ENCODE data around the gene DYRK2.
"Not testable (repeated sequence)": the region's sequence is repeated elsewhere in the genome, so short reads cannot be mapped to it uniquely, and the experiment has no call there.

The DYRK2 gene

DNA sequence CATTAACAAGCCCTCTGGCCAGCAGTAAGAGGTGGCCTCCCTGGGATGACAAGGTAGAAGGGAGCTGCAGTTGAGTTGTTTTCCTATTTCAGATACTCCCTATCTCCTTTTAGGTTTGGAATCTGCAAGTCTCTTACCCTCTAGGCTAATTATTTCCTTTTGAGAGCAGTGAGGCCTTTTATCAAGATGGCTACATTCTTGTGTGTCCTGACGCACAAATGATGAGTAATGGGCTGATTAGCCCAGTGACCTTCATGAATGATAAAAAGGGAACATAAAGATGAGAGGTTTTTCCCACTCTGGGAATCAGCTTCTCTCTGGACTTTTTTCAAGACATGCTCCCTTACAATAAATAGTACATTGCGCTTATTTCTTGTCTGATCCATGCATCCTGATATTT lies 22.9 kb downstream of the DYRK2 start:
- peak; percentile 32 for DNase-seq (ENCODE audit: low spot score)

DNA sequence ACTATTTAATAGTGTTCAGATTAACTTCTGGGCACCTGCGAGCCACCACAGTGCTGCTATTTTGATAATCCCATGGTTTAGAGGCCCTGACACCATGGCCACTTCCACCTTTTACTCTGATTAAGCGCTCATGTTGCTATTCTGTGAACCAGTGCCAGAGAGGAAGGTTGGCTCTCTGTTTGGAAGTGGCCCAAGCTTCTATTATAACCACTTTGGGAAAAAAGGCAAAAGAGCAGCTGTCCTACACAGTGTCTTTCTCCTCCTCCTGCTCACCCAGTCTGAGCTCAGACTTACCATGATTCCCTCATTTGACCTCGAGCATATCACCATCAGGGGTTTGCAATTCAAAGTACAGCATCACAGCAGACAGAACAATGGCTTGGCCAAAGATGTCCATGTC lies 23.3 kb downstream of the DYRK2 start:
- DNase-seq (ENCODE audit: low spot score) = no peak

DNA sequence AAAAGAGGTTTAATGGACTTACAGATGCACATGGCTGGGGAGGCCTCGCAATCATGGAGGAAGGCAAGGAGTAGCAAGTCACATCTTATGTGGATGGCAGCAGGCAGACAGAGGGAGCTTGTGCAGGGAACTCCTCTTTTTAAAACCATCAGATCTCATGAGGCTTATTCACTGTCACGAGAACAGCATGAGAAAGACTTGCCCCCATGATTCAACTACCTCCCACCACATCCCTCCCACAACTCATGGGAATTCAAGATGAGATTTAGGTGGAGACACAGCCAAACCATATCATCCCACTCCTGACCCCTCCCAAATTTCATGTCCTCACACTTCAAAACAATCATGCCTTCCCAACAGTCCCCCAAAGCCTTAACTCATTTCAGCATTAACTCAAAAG lies 24.0 kb downstream of the DYRK2 start:
- DNase-seq (ENCODE audit: low spot score) = not testable (repeated sequence)

DNA sequence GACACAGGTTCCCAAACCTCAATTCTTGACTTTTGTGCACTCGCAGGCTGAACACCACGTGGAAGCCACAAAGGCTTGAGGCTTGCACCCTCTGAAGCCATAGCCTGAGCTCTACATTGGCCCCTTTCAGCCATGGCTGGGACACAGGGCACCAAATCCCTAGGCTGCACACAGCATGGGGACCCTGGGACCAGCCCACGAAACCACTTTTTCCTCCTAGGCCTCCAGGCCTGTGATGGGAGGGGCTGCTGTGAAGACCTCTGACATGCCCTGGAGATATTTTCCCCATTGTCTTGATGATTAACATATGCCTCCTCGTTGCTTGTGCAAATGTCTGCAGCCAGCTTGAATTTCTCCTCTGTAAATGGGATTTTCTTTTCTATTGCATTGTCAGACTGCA lies 25.0 kb downstream of the DYRK2 start:
- not testable (repeated sequence) for DNase-seq (ENCODE audit: low spot score)

DNA sequence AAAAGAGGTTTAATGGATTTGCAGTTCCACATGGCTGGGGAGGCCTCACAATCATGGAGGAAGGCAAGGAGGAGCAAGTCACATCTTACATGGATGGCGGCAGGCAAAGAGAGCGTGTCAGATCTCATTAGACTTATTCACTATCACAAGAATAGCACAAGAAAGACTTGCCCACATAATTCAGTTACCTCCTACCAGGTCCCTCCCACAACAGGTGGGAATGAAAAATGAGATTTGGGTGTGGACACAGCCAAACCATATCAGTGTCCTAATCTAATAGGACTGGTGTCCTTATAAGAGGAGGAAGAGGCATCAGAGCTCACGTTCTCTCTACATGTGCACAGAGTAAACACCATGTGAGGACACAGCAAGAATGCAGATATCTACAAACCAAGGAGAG lies 25.9 kb downstream of the DYRK2 start:
- no peak for DNase-seq (ENCODE audit: low spot score)

DNA sequence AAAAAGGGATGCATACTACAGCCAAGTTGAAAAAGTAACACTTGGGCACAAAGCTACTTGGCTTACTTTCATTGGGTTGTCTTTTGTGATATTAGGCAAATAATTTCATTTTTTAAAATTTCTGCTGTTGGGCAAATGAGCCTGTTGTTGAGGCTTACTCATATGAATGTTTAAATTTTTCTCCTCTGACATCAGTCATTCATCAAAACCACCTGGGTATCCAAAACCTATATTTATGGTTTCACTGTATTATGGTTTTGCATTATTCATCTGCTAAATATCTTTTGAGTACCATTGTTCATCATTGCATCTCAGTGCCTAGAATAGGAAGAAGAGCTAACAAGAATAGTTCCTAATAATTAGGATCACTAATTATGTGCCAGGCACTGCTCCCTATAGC lies 28.1 kb downstream of the DYRK2 start:
- no peak for DNase-seq (ENCODE audit: low spot score)

DNA sequence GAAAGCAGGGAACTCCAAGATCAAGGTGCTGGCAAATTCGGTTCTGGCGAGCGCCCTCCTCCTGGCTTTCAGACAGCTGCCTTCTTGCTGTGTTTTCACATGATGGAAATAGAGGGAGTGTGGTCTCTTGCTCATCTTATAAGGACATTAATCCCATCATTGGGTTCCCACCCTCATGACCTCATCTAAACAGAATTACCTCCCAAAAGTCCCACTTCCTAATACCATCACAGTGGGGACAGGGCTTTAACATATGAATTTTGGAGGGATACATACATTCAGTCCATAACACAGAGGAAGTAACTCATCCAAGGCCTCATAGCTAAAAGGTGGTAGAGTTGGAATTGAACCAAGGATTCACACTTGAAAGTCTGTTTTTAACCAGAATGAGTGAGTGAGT lies 28.6 kb downstream of the DYRK2 start:
- DNase-seq (ENCODE audit: low spot score) = no peak

DNA sequence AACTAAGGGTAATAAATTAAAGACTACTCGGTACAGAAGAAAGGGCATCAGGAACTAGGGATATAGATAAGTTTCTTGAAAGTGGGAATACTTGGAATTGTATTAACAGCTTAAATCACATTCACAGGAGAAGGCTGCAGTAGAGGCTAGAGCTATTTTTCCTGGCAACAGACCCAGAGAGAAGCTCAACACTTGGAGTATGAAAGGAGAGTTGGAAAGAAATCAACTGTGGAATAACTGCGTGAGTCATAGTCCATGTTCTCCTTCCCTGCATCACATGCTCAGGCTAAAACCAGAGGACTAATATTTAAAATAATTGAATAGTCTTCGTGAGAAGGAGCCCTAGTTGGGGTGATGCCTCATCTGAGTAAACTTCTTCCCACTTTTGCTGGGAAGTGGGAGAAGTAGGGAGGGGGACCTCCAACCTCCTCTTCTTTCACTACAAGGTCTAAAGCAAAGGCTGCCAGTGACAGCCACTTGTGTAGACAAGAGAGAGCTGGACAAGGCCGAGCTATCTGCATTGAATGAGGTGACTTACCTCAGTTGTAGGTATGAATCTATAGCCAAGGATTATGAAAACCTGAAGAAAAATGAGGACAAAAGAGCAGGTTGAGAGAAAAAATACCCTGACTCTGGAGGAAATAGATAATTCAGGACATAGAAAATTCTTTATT lies 32.7 kb downstream of the DYRK2 start:
- peak; percentile 89 for DNase-seq (ENCODE audit: low spot score)

DNA sequence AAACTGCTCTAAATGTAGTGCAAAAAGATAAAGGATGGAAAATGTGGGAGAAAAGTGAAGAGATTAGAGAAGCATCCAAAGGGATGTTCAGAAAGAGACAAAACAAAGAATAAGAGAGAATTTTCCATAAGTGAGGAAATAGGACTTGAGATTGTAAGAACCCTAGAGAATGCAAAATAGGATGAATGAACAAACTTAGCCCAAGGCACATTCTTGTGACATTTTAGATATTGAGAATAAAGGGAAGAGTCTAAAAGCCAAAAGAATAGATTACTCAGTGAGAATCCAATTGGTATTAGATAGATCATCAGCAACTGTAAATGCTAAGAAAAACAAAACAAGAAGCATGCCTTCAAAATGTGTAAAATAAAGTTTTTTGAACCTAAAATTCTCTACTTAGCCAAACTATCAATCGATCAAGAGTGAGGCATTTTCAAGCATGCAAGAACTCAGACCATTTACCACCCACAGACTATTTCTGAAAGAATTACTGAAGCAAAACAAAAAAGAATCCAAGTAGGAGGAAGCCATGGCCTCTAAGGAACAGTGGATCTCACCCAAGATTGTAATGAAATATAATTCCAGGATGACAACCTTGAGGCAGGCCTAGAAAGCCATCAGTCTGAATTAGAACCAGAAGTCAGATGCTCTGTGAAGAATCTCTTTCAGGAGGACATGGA lies 33.5 kb downstream of the DYRK2 start:
- peak; percentile 21 for DNase-seq (ENCODE audit: low spot score)

DNA sequence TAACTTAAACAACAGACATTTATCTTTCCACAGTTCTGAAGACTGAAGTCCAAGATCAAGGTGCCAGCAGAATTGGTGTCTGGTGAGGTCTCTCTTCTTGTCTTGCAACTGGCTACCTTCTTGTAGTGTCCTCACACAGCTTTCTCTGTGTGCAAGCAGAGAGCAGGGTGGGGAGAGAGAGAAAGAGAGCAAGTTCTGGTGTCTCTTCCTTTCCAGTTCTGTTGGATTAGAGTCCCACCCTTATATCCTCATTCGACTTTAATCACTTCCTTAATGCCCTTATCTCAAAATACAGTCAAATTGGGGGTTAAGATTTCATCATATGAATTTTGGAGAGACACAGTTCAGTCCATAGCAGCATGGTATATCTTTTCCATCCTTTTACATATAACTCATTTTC lies 40.8 kb downstream of the DYRK2 start:
- DNase-seq (ENCODE audit: low spot score) = no peak

DNA sequence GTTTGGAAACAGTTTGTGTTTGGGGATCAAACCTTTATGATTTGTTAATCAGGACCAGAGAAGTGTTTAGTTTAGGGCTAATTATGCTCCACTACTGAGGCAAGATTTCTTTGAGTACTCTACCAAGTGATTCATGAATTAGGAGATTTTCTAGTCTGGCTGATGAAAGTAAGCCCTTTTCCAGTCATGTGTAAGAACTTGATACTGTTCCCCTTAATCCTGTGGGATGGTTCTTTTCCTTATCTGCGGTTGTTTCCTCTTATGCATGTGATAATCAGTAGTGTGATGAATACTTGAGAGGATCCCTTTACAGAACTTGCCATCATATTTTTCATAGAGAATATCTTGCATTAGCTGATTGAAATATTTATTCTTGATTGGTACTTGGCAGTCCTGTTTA lies 42.1 kb downstream of the DYRK2 start:
- no peak for DNase-seq (ENCODE audit: low spot score)

DNA sequence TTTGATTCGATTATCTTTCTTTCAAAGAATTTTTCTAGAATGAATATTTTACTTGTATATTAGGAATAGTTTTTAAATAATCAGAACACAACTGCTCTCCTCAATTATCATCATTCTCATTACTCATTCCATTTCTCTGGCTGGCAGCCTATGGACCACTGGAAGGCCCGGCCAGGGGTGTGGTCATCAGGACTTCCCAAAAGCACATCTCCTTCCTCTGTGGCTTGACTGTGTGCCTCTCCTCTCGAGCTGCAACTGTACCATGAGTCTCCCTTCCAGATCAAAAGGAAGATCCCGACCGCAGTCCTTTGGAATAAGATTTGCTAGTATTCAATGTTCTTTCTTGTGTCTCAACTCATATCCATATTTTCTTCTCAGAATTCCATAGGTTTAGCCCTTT lies 42.7 kb downstream of the DYRK2 start:
- no peak for DNase-seq (ENCODE audit: low spot score)

DNA sequence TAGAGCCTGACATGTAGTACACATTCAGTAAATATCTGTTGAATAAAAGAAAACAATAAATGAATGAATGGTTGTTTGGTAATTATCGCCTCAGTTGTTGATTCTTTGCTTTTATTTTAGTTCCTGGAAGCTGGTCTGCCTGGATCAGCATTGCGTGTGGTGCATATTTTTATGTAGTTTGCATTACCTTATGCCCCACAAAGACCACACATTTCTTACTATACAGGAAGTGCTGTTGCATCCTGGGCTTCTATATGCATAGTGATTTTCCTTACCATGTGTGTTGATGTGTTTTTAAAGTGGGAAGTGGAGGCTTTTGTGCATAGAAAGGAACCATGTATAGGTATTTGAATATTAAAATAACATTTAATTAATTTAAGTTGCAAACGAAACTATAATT lies 43.6 kb downstream of the DYRK2 start:
- DNase-seq (ENCODE audit: low spot score) = no peak

DNA sequence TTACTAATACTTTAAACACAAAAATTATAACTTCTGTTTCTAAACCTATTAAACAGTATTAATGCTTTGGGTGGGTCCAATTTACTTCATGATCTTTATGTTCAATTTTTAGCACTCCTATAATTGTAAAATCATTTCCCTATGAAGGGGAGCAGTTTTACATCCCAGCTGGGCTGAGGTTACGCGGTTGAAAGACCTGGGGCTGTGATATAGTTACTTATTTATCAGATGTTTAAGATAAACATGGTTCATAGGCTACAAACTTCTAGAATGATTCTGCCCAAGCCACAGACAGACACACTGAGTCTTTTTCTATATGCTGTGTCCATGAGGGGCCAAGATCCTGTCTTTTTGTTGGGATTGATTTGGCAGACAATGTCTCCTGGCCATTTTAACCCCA lies 44.4 kb downstream of the DYRK2 start:
- no peak for DNase-seq (ENCODE audit: low spot score)

DNA sequence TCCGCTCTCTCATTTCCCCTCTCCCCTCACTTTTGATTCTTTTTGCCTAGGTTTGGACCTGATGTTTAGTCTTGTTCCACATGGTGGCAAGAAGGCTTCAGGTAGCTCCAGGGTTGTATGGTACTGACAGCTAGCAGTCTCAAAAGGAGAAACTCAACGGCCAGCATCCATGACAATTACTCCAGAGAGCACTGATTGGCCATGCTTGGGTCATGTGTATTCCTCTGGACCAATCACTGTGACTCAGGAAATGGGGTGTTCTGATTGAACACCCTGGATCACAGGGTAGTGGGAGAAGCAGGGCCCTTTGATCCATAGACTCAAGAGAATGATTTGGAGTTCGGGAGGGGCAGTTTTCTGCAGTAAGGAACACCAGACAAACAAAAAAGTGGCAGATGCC lies 45.3 kb downstream of the DYRK2 start:
- DNase-seq (ENCODE audit: low spot score) = no peak

DNA sequence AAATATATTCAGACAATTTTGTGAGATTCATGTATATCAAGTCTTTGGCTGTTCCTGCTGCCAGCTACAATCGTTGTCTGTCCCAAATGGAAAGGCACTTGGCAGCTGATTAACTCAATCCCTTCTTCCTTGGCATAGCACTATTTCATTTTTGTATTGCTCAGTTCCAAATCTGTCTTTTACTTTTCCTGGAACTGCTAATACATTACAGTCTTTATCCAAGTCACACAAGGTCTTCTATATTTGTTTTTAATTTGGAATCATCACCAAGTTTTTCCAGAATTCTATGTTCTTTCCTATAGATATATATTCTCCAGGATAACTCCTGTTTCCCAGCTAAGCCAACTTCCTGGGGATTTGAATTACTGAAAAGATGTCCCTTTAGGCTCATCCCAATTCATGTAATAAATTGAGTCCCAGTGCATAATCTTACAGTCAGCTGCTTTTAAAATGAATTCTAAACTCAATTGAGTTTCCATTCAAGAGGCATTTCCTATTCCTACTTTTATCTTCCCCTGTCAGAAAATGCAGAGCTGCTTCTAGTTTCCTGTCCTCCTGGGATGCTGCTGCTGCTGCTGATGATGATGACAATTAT lies 45.9 kb downstream of the DYRK2 start:
- no peak for DNase-seq (ENCODE audit: low spot score)

DNA sequence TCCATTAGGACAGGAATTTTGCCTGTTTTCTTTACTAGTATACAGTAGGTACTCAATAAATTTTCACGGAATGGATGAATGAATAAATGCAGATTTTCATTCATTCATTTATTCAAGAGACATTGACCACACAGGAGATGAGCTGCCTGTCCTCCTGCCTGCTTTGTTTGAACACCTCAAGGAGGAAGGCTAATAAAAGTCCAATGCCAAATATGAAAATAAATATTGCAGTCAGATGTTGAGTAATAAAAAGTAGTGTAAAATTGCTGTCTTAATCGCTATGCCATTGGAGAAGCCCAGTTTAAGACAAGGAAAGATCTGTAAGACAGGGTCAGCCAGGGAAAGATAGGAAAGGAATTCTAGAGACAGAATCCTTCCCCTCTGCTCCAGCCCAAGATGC lies 47.4 kb downstream of the DYRK2 start:
- no peak for DNase-seq (ENCODE audit: low spot score)

DNA sequence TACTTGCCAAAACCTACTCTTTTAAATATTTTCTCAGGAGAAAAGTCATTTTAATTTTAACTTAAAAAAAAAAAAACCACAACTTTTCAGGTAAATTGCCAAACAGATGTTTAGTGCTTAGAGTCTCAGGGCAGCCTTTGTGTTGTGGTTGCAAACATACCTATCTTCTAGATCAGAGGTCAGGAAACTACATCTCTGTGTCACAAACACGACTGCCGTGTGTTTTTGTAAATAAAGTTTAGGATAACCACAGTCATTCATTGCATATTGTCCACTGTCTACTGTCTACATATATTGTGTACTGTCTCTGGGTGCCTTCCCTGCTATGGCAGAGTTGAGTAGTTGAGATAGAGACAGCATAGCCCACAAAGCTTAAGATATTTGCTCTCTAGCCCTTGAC lies 48.9 kb downstream of the DYRK2 start:
- no peak for DNase-seq (ENCODE audit: low spot score)

DNA sequence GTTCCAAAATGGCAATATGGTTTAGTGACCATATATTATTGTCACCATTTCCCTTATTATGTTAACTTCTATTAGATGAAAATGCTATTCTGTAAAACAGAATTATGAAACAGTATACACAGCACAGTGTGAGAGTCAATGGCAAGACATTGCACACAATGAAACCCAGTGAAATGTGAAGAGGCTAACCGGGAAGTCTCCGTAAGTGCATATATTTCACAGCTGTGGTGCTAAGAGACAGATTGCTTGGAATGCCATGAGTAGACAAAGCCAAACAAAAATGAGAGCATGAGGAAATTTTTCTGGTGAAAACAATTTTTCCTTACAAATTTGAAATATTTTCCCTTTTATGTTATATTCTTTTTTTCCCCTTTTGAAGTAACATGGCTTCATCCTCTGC lies 49.4 kb downstream of the DYRK2 start:
- no peak for DNase-seq (ENCODE audit: low spot score)

DNA sequence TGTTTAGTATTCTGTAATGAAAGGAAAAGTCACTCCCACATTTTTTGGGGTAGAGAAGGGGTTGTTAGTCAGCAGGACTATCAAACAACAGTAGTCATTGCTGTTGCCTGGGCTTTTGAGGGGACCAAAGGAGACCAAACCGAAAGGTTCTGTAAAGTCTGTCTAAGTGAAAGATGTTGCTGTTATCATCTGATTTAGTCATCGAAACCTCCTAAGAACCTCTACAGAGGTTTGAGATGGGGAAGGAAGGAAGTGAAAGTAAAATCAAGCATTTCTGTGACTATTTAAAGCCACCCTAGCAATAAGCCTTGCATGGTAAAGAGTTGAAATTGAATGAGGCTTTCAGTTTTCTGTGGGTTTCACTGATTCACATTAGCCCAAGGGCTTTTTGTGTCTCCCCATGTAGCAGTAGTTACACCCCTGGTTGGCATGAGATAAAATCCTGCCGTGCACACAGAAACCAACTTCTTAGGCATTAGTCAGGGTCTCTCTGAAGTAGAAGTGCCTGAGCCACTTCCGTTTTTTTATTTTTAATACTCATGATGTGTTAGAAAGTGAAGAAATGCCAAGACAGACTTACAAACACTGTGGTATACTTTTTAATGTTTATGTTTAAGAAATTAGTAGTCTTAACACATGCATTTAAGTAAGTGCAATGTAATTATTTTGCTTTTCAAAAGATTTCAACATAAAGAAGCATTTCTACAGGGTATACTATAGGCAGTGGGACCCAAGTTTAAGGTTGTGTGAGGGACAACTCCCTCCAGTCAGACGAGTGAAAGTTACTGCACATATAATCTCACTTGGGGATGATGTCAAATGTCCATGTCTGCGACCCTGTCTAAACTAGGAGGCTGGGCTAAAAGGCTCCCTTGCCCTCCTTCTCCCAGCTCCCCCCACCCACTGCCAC lies 50.4 kb downstream of the DYRK2 start:
- DNase-seq (ENCODE audit: low spot score) = no peak

DNA sequence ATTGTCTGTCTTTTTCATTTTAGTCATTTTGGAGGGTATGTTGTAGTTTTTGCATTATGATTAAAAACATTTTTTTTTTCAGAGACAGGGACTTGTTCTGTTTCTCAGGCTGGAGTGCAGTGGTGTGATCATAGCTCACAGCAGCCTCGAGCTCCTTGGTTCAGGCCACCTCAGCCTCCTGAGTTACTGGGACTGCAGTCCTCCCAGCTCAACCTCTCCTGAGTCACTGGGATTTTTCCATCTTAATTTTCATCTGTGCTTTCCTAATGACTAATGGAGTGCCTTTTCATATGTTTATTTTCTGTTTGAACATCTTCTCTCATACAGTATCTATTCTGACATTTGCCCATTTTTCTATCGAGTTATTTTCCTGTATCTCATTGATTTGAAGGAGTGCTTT lies 52.6 kb downstream of the DYRK2 start:
- DNase-seq (ENCODE audit: low spot score) = peak; percentile 46

DNA sequence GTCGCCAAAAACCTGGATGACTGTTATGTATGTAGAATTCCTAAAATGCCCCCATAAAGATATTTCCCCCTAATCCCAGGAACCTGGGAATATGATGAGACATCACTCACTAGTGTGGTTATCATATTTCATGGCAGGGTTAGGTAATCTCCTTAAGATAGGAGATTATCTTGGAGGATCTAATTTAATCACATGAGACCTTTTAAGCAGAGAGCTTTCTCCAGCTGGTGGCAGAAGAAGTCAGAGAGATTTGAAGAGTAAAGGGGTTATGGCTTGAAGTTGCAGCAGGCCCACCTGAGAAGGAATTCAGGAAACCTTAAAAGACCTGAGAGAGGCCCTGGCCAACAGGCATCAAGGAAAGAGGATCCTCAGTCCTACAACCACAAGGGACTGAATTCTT lies 53.6 kb downstream of the DYRK2 start:
- DNase-seq (ENCODE audit: low spot score) = no peak

DNA sequence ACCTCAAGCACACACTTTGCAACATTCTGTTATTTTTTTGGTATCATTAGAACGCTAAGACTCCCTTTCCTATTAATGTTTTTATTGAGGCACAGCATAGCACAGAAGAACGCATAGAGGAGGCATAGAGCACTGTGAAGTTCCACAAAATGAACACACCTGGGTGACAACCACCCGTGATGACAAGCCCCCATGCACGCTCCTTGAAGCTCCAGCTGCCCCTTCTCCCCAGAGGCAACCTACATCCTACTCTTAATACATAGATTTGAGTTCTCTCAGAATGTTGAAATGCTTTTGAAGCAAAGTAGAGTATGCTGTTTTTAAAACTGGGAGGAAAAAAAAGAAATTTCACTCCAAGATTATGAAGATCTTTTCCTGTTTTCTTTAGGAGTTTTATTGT lies 55.5 kb downstream of the DYRK2 start:
- no peak for DNase-seq (ENCODE audit: low spot score)
